Putamen (tissue), 1 donor: ENCODE results near the gene TBL2.
"Not testable (repeated sequence)": the region's sequence is repeated elsewhere in the genome, so short reads cannot be mapped to it uniquely, and the experiment has no call there.

Source experiments
- DNase-seq: peaks from one replicate; pipeline ENCODE4 v3.0.0-alpha.2; 2016; ENCODE audit warnings: low spot score

TBL2 gene

GRCh38 chr7:73578342-73579128 lies at the start of gene TBL2:
Gene TBL2 (minus strand): TSS chr7:73578579. CDS start chr7:73578549, 30 bp downstream.
- peak; percentile 98 for DNase-seq

GRCh38 chr7:73626814-73627213 lies 48.4 kb upstream of the TBL2 start:
- no peak for DNase-seq

DNA sequence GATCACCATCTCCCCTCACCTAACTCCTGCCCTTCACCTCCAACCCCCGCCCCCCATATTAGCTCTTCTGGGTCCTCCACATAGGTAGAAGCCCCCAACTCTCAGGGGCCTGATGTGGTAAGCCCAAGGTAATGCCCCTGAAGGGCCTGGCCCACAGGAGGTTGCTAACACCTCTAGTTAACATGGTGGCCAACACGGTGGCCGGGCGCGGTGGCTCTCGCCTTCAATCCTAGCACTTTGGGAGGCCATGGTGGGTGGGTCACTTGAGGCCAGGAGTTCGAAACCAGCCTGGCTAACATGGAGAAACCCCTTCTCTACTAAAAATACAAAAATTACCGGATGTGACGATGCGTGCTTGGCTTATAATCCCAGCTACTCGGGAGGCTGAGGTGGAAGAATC lies 46.9 kb upstream of the TBL2 start:
- no peak for DNase-seq

- no peak for DNase-seq
Observed at GRCh38 chr7:73624669-73625001, 46.3 kb upstream of the TBL2 start.

DNA sequence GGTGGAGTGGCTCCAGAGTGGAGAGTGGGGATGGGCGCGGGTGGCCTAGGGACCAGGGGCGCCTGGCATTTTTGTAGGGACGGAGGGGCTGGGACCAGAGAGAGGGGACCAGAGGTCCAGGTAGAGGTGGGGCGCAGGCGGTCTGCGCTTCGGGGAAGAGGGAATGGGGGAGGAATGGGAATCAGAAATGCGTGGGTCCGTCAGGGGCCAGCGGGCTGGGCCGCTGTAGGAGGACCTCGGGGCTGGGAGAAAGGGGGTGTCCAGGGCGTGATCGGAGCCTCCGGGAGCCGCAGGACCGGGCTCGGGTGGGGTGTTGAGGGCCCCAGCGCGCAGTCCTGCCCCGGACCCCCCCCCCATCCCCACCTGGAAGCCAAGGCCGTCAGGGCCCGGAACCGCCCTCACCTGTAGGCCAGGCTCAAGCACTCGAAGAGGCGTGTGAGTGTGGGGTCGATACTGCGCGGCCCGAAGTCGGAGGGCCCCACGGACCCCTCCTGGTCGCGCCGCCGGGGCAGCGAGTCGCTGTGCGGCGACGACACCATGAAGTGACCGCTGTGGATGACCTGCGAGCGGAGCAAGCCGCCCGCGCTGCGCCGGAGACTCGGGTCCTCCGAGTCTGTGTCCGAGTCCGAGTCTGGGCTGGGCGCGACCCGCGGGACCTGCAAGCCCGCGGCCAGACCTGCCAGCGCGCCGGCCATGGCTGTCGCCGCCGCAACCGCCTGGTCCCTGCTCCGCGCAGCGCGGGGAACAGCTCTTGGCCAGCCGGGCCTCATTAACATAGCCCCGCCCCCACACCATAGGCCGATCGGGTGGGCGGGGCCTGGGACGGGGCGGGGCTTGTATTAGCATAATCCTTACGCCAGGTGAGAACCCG lies 45.7 kb upstream of the TBL2 start, which contains the start of gene MLXIPL:
TSS of gene MLXIPL (minus strand) at position 725 of the 871 bp plus-strand sequence. CDS start at position 695, 30 bp downstream.
- no peak for DNase-seq

DNA sequence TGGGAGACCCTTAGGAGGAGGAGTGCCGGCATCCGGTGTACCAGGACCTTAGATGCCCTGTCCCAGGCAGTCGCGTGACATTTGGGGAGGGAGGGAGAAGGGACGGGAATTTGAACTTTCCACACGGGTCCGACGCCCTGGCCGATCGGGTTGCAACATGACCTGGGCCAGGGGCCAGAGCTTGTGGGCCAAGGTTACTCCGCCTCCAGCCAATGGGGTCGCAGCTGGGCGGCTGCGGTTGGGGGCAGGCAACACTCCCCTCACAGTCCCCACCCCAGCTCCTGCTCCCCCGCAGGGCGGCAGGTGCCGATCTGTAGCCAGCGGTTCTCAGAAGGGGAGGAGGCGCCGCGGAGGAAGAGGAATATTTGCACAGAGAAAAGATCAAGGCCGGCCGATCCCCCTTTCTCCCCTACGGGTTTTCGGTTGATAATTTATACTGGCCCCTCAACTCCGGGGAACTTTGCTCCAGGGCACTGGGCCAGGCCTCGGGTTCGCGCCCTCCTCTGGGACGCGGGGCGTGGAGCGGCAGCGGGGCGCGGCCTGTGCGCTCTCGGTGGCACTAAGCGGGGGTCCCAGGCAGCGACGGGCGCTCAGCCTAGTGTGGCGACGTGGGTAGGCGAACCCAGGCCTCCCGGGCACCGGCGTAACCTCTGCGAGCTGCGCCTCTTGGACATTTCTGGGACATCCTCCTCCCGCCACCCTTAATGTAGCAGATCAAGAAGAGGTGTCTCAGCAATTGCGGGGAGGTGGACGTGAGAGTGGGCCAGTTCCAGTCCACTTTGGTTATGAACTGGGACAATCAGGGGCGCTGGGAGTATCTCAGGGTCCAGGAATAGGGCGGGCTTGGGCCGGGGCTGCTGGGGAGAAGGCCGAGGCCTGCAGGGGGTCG lies 44.8 kb upstream of the TBL2 start:
- no peak for DNase-seq

- no peak for DNase-seq
Observed at GRCh38 chr7:73622527-73622908, 44.1 kb upstream of the TBL2 start.

DNA sequence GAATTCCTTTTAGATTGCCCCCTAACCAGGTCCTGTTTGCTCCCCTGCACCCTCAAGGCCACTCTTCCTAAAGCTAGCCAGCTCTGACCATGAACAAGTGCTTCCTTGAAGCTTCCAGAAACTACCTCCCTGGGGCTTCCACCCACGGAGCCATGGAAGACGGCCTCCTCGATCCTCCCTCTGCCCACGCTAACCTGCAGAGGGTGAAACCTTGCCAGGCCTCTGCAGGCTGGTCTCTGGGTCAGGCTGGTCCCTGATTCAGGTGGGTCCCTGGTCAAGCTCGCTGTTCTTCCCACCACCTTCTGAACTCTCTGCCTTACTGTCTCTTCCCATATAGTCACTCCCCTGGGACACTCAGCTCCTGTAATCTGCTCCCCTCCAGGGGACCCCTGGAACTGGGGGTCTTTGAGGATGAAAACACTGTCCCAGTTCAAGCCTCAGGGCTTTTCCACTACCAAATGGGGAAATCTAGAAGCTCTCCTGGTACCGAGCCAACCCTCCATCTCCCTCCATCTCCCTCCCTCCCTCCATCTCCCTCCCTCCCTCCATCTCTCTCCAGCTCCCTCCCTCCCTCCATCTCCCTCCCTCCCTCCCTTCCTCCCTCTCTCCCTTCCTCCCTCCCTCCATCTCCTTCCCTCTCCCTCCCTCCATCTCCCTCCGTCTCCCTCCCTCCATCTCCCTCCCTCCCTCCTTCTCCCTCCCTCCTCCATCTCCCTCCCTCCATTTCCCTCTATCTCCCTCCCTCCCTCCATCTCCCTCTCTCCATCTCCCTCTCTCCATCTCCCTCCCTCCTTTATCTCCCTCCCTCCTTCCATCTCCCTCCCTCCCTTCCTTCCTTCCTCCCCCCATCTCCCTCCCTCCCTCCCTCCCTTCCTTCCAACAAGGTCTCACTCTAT lies 43.0 kb upstream of the TBL2 start:
- no peak for DNase-seq

GRCh38 chr7:73619394-73619793 lies 41.0 kb upstream of the TBL2 start:
- not testable (repeated sequence) for DNase-seq

DNA sequence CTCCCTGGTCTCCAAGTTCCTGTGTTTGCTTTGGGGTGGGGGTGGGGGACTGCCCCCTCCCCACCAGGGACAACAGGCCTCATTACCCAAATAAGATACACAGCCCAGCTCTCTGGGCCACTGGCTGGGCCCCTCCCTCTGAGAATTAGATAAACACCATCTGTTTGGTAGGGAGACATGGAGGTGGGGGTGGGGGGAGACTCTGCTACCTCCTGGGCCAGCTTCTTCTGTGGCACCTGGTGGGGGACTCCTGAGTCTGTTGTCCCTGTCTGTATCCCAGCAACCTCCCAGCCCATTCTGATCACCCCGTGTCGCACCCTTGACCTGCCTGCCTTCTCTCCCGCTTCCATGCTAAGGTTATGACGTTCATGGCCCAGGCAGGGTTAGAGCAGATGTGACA lies 40.2 kb upstream of the TBL2 start:
- no peak for DNase-seq

DNA sequence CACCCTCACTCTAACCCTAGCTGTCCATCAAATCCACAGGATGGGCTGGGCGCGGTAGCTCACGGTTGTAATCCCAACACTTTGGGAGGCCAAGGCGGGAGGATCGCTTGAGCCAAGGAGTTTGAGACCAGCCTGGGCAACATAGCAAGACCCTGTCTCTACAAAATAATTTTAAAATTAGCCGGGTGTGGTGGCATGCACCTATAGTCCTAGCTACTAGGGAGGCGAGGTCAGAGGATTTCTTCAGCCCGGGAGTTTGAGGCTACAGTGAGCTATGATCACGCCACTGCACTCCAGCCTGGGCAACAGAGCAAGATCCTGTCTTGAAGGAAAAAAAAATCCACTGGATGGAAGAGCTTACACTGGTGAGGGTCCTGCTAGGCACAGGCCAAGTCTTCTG lies 39.1 kb upstream of the TBL2 start:
- DNase-seq = not testable (repeated sequence)

DNA sequence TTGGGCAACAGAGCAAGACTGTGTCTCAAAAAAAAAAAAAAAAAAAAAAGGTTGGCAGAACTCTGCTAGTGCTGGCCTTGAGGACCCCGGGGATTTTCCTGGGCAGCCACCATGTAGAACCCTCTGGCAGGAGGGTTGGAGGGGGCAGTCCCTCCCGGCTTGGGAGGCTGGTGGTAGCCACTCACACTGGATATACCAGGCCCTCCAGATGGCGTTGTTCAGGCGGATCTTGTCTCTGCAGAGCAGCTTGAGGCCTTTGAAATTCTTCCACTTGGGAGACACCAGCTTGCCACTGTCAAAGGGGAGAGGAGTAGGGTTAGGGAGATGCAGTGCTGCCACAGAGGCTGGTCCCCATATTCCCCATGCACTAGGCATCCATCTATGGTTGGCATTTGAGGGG lies 37.5 kb upstream of the TBL2 start:
- DNase-seq = no peak

DNA sequence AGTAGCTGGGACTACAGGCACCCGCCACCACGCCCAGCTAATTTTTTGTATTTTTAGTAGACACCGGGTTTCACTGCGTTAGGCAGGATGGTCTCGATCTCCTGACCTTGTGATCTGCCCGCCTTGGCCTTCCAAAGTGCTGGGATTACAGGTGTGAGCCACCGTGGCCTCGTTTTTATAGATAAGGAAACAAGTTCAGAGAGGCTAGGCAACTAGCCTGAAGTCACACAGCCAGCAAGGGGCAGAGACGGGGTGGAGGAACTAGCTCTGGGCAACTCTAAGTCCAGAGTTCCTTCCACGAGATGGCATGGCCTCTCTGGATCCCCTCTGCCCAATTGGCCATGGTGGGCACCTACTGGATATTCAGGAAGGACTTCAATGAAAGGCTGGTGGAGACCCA lies 36.6 kb upstream of the TBL2 start:
- not testable (repeated sequence) for DNase-seq

GRCh38 chr7:73613954-73614735 lies 35.8 kb upstream of the TBL2 start:
- no peak for DNase-seq

GRCh38 chr7:73612598-73613269 lies 34.4 kb upstream of the TBL2 start:
- no peak for DNase-seq

DNA sequence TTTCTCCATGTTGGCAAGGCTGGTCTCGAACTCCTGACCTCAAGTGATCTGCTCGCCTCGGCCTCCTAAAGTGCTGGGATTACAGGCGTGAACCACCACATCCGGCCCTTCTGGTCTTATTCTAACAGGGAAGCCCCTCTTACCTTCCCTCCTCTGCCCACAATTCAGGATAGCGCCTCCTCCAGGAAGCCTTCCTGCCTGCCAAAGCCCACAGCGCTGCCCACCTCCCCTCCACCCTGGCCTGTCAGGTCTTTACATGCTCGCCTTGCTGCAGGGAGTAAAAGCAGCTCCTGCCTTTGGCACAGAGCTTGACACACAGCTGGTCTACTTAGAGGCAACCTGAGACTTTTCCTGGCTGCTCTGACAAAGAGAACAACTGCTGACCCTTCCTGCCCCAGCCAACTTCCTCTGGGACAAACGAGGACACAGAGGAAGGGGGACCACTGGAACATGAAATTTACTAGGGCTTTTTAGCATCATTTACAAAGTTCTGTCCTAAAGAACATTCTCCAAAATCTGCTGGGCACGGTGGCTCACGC lies 32.7 kb upstream of the TBL2 start:
- DNase-seq = no peak

GRCh38 chr7:73610105-73610504 lies 31.7 kb upstream of the TBL2 start:
- no peak for DNase-seq

DNA sequence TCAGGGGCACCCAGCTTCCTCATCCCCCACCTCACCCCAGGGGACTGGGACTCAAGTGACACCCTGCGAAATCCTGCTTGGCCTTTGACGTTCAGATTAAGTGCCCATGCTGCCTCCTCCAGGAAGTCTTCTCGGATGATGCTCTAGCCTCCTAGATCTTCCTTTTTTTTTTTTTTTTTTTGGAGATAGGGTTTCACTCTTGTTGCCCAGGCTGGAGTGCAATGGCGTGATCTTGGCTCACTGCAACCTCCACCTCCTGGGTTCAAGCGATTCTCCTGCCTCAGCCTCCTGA lies 29.3 kb upstream of the TBL2 start:
- DNase-seq = not testable (repeated sequence)

DNA sequence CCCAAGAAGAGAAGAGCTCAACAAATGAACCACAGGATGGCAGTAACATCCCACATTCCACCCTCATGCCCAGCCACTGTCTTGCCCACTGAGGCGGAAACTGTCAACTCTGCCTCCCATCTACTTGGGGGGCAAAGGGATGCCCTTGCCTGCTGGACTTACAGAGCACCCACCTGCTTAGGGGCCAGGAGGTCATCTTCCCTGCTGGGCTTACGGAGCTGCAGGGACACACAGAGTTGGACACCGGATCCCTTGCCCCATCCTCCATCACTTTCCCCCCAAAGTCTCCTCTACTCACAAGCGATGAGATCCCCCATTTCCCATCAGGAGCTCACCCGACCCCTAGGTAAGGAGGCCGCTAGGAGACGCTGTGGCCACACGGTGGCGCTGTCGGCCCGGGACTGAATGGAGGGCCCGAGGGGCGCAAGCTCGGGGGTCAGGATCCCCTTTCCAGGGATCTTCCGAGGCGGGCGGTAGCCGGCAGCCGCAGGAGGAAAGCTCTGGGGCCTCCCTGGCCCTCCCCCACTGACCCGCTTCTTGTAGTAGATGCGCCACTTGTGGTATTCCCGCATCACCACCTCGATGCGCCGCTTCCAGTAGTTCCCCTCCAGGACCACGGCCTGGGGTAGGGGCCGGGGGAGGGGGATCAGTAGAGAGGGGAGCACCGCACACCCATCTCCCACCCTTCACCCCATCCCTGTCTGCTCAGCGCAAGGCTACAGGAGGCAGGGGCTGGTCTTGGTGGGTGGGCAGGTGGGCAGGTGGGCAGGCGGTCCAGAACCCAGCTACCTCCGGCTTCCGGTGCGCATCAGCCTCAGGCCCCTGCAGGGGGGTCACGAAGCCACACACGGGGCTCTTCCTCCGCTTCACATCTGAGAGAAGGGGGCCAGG lies 28.7 kb upstream of the TBL2 start:
- DNase-seq = no peak
